ENCODE measurements around the gene PACSIN1.

The PACSIN1 gene

DNA sequence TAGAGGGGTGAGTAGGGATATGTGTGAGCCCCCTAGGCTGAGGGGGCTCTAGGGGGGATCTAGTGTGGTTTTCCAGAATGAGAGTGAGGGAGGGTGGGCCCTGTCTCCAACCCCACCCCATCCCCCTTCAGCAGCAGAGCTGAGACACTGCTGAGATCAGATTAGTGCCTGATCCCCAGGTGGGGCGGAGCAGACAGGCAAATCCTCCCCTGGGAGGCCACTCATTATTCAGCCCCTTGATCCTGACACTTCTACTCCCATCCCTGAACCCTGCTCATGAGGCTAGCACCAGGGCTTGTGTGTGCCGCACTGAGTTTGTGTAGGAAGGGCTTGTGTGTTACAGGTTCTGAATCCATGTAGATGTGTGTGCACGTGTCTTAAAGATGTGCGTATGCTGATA lies 47.8 kb downstream of the PACSIN1 start:
- no peaks in the 10 kb centered on the region for H3K4me1 ChIP-seq (ENCODE audit: low read length)
- H3K9me3 ChIP-seq (replicated peaks; ENCODE audit: insufficient read depth, low read length), result no peaks in the 10 kb centered on the region
- no peak overlapping the region for H3K4me2 ChIP-seq (ENCODE audit: low read depth, low read length)
- no peaks in the 10 kb centered on the region for H3K36me3 ChIP-seq (replicated peaks; ENCODE audit: insufficient read depth, low read length)
- H3K4me3 ChIP-seq (ENCODE audit: low read length), result no peak overlapping the region
- no peak overlapping the region for H3K9ac ChIP-seq (ENCODE audit: low read length)
- DNase-seq, result no peak
- no peaks in the 10 kb centered on the region for H4K20me1 ChIP-seq (ENCODE audit: insufficient read depth, low read length)
- H3K27ac ChIP-seq (ENCODE audit: low read length), result no peak overlapping the region
- H3K79me2 ChIP-seq (ENCODE audit: low read length), result no peaks in the 10 kb centered on the region; the same call in 1 of the 2 replicates
- no peak for TF ChIP-seq EZH2 (optimal IDR thresholded peaks at IDR 0.05; ENCODE audit: low read depth, low read length)
- TF ChIP-seq, protein P1, sequence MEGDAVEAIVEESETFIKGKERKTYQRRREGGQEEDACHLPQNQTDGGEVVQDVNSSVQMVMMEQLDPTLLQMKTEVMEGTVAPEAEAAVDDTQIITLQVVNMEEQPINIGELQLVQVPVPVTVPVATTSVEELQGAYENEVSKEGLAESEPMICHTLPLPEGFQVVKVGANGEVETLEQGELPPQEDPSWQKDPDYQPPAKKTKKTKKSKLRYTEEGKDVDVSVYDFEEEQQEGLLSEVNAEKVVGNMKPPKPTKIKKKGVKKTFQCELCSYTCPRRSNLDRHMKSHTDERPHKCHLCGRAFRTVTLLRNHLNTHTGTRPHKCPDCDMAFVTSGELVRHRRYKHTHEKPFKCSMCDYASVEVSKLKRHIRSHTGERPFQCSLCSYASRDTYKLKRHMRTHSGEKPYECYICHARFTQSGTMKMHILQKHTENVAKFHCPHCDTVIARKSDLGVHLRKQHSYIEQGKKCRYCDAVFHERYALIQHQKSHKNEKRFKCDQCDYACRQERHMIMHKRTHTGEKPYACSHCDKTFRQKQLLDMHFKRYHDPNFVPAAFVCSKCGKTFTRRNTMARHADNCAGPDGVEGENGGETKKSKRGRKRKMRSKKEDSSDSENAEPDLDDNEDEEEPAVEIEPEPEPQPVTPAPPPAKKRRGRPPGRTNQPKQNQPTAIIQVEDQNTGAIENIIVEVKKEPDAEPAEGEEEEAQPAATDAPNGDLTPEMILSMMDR (IDR thresholded peaks at IDR 0.05; ENCODE audit: low read length), result no peak
- TF ChIP-seq EZH2phosphoT487 (IDR thresholded peaks at IDR 0.05; ENCODE audit: low read length), result no peak
- no peaks in the 10 kb centered on the region for H3F3A ChIP-seq (ENCODE audit: insufficient read depth, low read length)
- no peak overlapping the region for H2AFZ ChIP-seq (ENCODE audit: low read length)
- H3K9me2 ChIP-seq (replicated peaks; ENCODE audit: insufficient read depth, low read length), result no peaks in the 10 kb centered on the region
- H3K27me3 ChIP-seq (replicated peaks; ENCODE audit: insufficient read depth, low read length), result no peaks in the 10 kb centered on the region

DNA sequence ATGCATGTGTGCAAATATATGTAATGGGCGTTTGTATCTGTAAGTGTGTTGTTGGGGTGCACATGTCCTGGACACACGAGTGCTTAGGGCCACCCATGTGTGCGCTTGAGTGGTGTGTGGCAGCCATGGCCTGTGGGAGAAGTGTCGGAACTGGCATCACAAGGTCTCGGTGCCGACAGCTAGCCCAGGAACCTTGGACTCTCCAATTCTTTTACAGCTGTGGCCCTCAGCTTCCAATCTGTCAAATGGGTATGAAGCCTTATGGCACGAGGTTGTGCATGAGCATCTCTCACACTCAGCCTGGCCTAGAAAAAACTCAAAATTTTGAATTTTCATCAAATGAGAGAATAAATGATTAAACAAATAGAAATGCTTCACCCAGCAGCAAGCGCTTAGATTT lies 48.2 kb downstream of the PACSIN1 start:
- Histone ChIP-seq H3K79me2 (ENCODE audit: low read length) (no peaks in the 10 kb centered on the region; the same call in 1 of the 2 replicates), H3K4me2 (ENCODE audit: low read depth, low read length) (no peak overlapping the region), H4K20me1 (ENCODE audit: insufficient read depth, low read length) (no peaks in the 10 kb centered on the region), H3K9me3 (replicated peaks; ENCODE audit: insufficient read depth, low read length) (no peaks in the 10 kb centered on the region), H3K4me3 (ENCODE audit: low read length) (no peak overlapping the region), H3K9ac (ENCODE audit: low read length) (no peak overlapping the region), H3K9me2 (replicated peaks; ENCODE audit: insufficient read depth, low read length) (no peaks in the 10 kb centered on the region), H3K4me1 (ENCODE audit: low read length) (no peaks in the 10 kb centered on the region), H3K27me3 (replicated peaks; ENCODE audit: insufficient read depth, low read length) (no peaks in the 10 kb centered on the region), H2AFZ (ENCODE audit: low read length) (no peak overlapping the region), H3K36me3 (replicated peaks; ENCODE audit: insufficient read depth, low read length) (no peaks in the 10 kb centered on the region), H3F3A (ENCODE audit: insufficient read depth, low read length) (no peaks in the 10 kb centered on the region), H3K27ac (ENCODE audit: low read length) (no peak overlapping the region)
- no peak for DNase-seq
- TF ChIP-seq, protein P1 (IDR thresholded peaks at IDR 0.05; ENCODE audit: low read length), result no peak
- TF ChIP-seq EZH2phosphoT487 (IDR thresholded peaks at IDR 0.05; ENCODE audit: low read length), result no peak

DNA sequence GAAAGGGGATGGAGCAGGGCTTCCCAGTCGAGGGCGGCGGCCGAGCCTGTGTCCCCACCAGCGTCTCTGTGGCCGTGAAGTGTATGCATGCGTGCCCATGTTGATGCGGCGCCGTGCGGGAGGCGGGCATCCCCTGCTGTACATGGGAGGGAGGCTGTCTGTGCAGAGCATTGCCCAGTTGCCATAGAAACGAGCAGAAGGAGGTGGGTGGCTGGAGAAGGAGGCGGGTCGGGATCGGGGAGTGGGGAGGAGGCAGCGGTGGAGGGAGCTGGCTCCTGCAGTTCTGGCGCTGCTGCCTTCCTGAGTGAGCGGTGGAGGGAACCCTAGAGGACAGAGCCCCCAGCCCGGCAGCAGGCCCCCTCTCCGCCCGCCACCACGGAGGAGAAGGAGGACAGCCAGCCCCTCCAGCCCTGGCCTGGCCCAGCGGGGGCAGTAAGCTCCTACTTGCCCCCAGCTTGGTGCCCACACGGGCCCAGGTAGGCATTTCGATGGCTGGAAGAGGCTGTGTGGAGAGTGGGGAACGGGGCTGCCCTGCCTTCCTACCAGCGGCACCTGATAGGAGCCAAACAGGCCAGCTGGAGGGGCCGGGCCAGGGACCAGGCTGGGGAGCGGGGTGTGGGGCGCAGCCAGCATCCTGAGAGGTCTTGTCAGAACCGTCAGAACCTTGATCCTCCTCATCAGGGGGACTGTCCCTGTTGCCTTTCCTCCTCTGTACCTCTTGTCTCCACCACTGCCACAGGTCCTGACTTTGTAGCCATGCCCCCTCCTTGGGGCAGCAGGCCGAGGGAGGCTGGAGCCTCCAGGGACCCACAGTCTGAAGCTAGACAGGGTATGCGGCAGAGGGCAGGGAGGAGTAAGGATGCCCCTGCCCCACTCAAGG lies 49.0 kb downstream of the PACSIN1 start:
- TF ChIP-seq, protein P1 (IDR thresholded peaks at IDR 0.05; ENCODE audit: low read length), result no peak
- H3F3A ChIP-seq (ENCODE audit: insufficient read depth, low read length), result no peaks in the 10 kb centered on the region
- no peaks in the 10 kb centered on the region for H3K4me1 ChIP-seq (ENCODE audit: low read length)
- H3K79me2 ChIP-seq (ENCODE audit: low read length), result no peaks in the 10 kb centered on the region; the same call in 1 of the 2 replicates
- H3K27me3 ChIP-seq (replicated peaks; ENCODE audit: insufficient read depth, low read length), result no peaks in the 10 kb centered on the region
- H4K20me1 ChIP-seq (ENCODE audit: insufficient read depth, low read length), result no peaks in the 10 kb centered on the region
- no peak overlapping the region for H3K27ac ChIP-seq (ENCODE audit: low read length)
- H3K4me3 ChIP-seq (ENCODE audit: low read length), result no peak overlapping the region
- H3K36me3 ChIP-seq (replicated peaks; ENCODE audit: insufficient read depth, low read length), result no peaks in the 10 kb centered on the region
- H3K9ac ChIP-seq (ENCODE audit: low read length), result no peak overlapping the region
- no peaks in the 10 kb centered on the region for H3K9me3 ChIP-seq (replicated peaks; ENCODE audit: insufficient read depth, low read length)
- H2AFZ ChIP-seq (ENCODE audit: low read length), result no peak overlapping the region
- H3K9me2 ChIP-seq (replicated peaks; ENCODE audit: insufficient read depth, low read length), result no peaks in the 10 kb centered on the region
- DNase-seq, result no peak
- H3K4me2 ChIP-seq (ENCODE audit: low read depth, low read length), result no peak overlapping the region
